Stimulated activated CD4-positive, alpha-beta T cell treated with anti-CD3 and anti-CD28 coated beads, Interleukin-15, amount 100 ng/mL, for 1 hour (primary cell): Measurements from ENCODE around the gene COQ2.
"Not testable (repeated sequence)": the region's sequence is repeated elsewhere in the genome, so short reads cannot be mapped to it uniquely, and the experiment has no call there.

ENCODE experiments used
- DNase-seq, 2 donors: peaks; one replicate each; pipeline ENCODE4 v3.0.0-alpha.2; 2020; ENCODE audit warnings: low read depth in 1 of 2, low spot score in 1 of 2

COQ2 gene

DNA sequence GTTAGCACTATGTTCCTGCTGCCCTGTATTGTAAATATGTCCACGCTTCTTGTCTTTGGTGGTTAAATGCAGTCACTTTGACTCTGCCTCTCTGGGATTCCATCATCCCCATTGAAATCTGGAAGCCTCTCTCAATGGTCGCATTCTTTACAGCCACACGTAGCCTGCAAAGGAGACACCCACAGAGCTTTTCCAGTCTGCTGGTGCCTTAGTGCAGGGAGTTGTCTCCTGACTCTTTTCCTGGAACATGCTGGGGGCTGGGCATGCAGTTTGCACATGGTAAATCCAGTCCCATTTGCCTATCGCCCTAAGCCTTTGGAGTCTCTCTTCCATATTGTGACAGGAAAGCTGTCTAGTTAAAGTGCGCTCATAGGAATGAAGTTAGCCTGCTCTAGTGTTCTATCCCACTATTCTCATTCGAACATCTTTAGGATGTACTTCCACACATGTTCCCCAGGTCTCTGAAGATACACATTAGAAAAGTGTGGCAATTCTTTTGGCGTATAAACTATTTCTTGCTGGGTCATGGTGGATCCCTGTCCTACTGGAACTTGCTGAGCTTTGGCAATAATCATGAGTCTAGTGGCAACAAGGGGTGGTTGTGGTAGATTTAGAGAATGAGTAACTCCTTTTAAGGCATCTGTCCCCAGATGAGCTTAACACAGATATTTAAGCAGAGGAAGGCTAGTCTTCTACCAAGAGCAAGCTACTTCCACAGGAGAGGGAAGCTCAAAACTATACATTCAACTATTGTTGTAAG lies 33.7 kb downstream of the COQ2 start:
- no peak for DNase-seq

DNA sequence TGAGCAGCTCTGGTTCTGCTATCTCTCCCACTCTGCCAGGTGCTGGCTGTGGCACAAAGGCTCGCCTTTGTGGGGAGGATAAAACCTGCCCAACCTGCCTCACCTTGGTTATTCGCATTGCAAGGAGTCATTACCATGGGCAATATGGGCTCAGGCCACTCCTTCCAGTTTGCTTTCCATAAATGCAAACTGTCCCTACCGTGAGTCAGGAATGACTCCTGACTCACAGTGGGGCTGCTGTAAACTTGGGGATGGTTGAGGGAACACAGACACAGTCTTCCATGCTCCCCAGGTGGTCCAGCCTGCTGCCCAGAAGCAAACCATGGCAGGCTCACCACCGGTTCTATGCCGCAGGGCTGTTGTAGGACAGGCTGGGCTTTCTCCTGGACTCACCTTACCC lies 36.1 kb downstream of the COQ2 start:
- DNase-seq = no peak

DNA sequence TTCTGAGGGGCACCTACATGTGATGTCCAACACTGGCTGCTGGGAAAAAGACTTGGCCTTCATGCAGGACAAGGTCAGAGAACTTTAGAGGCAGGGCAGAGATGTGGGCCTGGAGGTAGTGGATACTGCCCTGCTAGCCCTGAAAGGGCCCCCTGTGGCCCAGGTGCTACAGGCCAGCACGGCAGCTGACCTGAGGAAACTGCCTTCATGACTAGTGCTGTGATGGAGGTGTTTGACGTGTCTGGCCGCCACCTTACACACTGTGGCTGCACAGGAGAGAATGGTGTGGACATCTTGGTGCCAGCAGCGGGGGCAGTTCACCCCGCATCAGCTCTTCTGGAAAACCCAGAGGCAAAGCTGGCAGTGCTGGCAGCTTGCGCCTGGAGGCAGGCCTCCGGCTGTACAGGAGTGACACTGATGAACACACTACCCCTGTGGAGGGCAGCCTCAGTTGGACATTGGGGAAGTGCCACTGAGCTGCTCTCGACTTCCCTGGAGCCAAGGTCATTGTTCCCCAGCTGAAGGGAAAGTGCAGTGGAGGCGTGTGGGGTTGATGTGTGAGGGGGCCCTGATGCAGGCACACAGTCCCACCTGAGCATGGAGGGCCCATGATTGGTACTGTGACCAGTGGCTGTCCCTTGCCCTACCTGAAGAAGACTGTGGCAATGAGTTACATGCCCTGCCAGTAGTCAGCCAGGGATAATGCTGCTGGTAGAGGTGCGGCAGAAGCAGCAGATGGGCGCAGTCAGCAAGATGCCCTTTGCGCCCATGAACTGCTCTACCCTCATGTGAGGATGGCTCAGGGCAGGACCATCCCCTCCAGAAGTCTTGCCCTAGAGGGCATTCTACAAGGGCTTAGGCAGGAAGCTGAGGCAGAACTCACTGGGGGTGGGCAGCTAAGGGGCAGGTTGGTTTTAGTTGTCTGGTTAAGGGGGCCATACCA lies 36.9 kb downstream of the COQ2 start:
- no peak for DNase-seq

DNA sequence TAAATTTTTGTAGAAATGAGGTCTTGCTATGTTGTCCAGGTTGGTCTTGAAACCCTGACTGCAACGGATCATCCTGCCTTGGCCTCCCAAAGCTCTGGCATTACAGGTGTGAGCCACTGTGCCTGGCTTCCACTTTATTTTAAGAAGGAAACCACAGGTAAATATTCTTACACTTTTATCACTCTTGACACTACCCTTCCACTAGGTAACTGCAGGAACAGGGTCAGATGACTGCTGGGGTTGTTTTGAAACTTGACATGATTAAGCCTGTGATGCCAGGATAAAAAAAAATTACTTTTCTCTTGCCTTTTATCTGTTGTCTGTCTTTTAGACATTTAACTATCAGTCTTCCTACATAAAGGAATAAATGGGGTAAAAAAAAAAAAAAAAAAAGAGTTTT lies 43.5 kb downstream of the COQ2 start:
- DNase-seq = no peak

GRCh38 chr4:83240379-83240875 lies 44.2 kb downstream of the COQ2 start:
- no peak for DNase-seq

GRCh38 chr4:83238393-83239248 lies 46.0 kb downstream of the COQ2 start:
- no peak for DNase-seq

GRCh38 chr4:83237591-83237990 lies 47.0 kb downstream of the COQ2 start:
- DNase-seq = no peak

DNA sequence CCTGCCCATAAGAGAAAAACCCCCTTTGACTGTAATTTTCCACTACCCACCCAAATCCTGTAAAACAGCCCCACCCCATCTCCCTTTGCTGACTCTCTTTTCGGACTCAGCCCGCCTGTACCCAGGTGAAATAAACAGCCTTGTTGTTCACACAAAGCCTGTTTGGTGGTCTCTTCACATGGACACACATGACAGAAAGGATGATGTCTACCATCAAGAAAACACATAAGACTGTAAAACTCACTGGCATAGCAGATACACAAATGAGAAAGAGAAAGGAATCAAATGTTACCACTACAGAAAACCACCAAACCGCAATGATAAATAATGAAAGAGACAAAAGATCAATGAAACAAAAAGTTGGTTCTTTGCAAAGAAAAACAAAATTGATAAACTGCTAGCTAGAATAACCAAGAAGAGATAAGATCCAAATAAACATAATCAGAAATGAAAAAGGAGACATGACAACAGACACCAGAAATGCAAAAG lies 48.9 kb downstream of the COQ2 start:
- not testable (repeated sequence) for DNase-seq

DNA sequence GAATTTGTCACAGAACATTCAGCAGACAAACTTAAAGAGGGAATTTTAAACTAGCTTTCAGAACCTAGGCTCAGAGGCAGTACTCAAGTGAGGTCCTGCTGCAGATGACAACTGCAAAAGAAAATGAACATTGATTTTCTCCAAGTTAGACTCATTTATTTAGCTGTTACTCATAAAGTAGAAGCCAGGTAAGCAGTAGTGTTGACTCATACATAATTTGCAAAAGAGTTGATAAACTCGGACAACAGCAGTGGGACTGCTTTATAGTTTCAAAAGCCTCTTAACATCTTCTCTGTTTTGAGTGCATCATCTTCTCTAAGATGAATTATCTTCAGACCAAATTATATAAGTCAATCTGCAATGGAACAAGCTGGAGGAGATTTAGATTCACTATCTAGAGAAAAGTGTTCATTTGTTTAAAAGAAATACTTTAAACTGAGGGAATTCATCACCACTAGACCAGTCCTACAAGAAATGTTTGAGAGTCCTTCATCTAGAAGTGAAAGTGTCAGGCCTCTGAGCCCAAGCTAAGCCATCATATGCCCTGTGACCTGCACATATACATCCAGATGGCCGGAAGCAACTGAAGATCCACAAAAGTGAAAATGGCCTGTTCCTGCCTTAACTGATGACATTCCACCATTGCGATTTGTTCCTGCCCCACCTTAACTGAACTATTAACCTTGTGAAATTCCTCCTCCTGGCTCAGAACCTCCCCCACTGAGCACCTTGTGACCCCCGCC lies 49.5 kb downstream of the COQ2 start:
- no peak for DNase-seq

DNA sequence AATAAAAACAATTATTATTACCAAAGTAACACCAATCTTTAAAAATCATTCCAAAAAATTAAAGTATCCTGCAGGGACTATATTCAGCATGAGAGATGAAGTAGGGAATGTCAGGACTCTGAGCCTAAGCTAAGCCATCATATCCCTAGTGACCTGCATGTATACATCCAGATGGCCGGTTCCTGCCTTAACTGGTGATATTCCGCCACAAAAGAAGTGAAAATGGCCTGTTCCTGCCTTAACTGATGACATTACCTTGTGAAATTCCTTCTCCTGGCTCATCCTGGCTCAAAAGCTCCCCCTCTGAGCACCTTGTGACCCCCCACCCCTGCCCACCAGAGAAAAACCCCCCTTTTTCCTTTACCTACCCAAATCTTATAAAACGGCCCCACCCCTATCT lies 50.2 kb downstream of the COQ2 start:
- not testable (repeated sequence) for DNase-seq

- DNase-seq = no peak
Measured at GRCh38 chr4:83232082-83232481, 52.5 kb downstream of the COQ2 start.

GRCh38 chr4:83231620-83232076 lies 53.0 kb downstream of the COQ2 start:
- no peak for DNase-seq

DNA sequence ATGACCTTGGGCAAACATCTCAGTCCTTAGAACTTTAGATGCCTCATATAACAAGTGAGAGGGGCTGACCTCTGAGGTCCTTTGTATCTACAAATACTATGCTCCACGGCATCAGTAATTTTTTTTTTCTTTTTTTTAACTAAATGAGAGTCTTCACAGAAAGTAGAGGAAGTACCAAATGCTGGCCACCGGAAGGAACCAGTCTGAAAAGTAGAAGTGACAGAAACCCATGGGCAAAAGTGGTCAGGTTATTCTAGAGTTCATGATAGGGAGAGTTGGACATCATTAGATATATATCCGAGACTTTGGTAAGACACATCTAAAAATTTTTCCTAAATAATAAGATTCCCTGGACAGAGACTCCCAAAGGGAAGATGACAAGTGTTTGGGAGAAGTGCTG lies 53.7 kb downstream of the COQ2 start:
- no peak for DNase-seq

DNA sequence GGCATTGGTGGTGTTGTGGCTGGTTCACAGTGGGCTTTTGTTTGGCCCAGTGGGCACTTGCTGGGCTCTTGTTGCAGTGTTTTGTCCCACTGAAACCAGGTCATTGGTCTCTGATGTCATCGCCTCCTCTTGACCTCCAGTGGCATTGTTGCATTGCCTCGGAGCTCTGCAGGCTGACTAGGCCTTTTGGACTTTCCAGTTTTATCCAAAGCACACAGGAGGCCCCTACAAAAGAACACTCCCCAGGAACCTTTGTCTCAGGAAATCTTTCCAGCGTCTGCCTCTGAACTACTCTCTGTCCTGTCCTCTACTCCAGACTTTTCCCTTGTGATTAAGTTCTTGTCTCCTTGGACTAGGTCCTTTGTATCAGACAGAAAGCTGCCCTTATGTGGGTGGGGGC lies 54.8 kb downstream of the COQ2 start:
- no peak for DNase-seq

DNA sequence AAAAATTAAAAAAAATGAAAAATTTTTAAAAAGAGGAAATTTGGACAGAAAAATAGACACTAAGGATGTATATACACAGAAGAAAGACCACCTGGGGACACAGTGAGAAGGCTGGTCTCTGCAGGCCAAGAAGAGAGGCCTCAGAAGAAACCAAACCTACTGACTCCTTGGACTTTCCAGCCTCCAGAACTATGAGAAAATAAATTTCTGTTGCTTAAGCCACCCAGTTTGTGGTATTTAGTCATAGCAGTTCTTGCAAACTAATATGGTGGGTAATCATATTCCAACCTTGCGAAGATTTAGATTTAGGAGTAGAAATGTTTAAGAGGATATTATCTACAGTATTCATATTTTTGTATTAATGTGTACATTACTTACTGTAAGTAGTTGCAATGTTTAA lies 56.4 kb downstream of the COQ2 start:
- DNase-seq = no peak

DNA sequence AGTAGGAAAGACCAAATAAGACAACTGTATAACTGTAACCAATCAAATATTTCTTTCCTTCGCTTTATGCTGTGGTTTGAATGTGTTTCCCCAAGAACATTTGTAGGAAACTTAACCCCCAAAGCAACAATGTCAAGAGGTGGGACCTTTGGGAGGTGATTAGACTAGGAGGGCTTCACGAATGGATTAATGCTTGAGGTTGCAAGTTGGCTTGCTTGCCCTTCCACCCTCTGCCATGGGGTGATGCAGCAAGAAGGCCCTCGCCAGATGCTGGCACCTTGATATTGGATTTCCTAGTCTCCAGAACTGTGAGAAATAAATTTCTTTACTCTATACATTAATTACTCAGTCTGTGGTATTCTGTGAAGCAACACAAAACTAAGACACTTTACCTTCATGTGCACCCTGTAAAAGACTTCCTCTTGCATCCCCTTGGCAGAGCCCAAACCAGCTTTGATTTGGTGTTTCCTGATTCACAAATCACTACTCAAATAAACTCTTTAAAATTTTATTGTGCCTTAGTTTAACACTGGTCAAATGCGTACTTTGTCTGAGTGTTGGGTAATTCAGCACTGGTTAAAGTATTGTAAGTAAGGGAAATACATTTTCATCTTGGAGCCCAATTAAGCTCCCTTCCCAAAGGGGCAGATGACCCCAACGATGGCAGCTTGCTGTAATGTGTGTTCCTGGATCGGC lies 59.9 kb downstream of the COQ2 start:
- DNase-seq = no peak

GRCh38 chr4:83223781-83224180 lies 60.8 kb downstream of the COQ2 start:
- DNase-seq = no peak

GRCh38 chr4:83221897-83222441 lies 62.6 kb downstream of the COQ2 start:
- DNase-seq = no peak
